Activated naive CD4-positive, alpha-beta T cell (primary cell): ENCODE measurements around the gene STARD4.

ENCODE experiments used
- DNase-seq, 4 experiments: peaks; one replicate each; lab custom pipeline; 2025; lab: John Stamatoyannopoulos, UW

The STARD4 gene

DNA sequence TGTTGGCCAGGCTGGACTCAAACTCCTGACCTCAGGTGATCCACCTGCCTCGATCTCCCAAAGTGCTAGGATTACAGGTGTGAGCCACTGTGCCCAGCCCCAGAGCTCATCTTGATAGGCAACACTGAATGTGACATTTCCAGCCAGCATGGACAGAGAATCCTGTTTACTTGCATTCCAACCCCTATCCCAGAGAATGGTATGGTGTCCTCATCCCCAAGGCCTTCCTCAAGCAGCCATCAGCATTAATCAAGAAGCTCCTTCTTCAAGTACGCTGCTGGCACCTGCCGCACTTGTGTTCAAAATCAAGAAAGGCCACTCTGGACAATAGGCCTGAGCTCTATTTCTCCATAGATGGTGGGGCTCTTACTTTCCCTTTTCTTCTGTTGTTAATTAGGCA, 40.2 kb downstream of the STARD4 start:
- no peak for DNase-seq

DNA sequence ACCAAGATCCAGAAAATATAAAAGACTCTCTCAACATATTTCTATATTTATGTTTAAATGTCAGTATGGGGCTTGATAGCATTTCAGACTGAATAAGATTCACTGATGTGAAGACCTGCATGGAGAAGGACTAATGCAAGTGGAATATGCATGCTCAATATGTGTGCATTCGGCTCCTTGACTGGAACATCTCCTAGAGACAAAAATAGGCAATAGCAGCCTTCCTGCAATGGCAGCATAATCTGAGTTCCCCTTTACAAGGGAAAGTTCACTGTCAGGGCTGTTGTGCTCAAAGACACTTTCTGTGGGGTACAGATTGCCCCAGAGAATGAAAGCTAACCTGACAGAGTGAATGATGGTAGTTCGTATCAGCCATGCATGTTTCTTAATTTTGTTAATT, 42.4 kb downstream of the STARD4 start:
- no peak for DNase-seq

DNA sequence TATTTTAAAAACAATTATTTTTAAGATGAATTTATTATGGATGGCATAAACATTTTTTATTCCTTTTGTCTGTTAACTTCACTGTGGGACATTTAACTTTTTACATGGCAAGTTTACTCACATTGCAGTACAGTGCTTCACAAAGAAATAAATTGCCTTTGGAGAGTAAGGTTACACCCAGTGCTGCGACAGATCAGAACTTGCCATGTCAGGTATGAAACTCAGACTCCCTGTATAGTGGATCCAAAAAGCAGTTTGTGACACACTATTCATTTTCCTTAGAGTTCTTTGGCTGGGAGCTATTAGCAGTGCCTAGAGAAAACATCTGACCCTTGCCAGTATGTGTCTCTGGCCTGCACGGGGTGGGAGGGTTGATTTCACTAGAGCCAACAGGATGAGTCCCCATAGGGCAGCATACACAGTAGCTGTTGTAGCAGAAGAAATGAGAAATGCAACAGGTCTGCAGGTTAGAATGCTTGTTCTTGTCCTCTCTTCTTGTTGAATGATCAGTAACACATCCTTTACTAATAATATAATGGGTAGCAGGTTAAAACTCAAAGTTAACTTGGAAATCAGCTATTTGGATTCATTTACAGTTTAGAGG, 42.9 kb downstream of the STARD4 start:
- no peak for DNase-seq

DNA sequence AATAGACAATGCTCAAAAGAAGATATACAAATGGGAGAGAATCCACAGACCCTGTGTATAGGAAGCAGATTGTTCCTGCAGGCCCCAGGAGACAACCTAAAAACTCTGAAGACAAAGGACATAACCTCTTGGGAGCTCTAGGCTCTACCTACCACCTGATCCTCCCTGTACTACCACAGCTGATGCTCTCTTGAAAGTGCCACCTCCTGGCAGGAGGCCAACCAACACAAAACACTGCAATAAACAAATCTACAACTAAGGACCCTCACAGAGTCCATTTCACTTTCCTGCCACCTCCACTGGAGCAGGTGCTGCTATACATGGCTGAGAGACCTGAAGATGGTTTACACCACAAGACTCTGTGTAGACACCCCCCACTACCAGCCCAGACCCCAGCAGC, 49.0 kb downstream of the STARD4 start:
- no peak for DNase-seq

DNA sequence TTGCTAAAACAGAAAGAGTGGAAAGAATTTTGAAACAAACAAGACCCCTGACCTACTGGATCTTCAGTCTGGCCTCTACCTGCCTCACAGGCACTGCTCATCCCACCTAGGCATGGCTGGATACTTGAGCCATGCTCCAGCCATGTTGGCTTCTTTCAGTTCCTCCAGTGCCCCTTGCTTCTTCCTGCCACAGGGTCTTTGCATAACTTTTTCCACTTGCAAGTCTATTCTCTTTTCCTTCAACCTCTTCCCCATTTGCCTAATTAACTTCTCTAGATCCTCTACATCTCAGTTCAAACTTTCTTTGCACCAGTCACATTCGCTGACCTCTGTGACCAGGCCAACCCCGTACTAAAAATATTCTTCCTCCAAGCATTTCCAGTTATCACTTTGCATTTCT, 50.4 kb downstream of the STARD4 start:
- DNase-seq = no peak

DNA sequence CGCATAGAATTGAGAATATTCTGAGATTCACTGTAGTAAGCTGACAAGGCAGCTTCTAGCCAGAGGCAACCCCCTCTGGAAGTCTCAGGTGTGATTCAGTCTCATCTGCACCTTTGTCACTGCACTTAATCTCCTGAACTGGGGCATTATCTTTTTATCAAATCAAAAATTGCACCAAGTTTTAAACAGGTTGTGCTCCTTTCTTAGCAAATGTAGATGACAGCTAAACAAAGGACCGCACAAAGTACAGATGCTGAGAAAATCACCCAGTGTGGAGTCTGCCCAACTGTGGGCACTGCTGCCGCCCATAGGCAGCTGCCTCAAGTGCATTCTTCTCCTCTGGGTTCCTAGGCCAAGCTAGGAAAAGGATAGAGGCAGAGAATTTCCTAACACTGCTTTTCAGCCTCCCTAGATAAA, 51.1 kb downstream of the STARD4 start:
- no peak for DNase-seq

DNA sequence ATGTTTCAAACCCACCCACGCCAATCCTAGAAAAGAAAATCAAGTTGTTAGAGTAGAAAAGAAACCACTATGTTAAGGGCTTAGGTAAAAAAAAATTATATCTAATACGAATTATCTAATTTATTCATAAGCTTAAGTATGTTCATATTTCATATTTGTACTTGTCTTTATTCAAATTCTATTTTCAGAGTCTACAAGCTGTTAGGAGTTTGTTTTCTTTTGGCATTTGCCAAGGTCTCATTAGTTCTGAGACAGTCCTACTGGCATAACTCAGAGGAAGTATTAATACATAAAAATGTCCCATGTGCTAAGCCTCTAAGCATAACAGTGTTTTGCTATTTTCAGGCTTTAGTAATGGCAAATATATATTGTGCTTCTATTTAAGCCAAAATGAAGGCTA, 57.6 kb downstream of the STARD4 start:
- no peak for DNase-seq

DNA sequence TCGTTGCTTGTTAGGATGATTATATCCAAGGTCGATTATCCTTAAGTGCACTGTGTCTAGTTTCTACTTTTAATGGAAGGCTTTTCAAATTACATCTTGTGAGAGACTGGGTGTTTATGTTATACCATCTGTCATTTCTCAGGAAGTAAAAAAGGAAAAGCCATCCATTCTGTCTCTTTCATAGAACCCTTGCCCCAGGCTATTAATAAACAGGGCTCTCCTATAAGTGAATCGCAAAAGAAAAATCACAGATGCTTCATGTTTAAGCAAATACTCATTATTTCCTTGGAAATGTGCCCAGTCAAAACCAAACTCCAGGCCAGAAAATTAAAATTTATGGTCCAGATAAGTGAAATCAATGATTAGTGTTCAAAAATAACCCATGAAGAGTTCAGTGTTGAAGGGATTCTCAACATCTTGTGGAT, 58.1 kb downstream of the STARD4 start:
- no peak for DNase-seq

DNA sequence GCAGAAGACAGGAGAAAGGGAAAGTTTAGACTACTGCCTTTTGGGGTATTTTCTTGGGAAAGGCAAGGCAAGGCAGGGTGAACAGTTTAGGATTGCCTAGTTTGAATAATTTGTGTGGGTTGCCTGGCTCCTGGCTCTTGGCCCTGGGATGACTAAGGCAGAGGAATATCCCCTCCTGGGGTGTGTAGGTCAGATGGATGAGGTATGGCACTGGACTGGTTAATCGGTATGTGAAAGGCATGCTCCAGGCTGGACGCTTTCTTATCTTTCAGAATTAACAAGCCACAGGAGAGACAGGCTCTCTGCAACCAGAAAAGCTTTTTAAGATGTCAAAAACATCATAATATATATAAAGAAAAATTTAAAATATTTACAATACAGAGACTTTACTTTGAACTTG, 58.6 kb downstream of the STARD4 start:
- no peak for DNase-seq

DNA sequence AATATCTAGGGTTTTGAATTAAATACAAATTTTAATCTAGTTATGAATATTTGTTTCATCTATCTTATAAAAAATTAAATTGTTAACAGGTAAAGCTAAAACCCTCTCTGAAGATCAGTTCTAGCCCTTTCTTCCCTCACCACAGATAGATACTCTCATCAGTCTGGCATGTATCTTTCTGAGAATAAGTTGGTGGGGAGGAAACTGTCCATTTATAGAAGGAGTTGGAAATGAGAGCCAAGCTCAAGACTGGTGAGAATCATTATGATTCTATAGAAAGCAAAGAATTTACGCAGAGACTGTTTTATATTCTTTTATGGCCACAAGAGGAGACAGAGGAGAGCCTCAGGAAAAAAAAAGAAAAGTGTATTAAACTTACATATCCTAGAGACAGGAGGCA, 59.0 kb downstream of the STARD4 start:
- no peak for DNase-seq

DNA sequence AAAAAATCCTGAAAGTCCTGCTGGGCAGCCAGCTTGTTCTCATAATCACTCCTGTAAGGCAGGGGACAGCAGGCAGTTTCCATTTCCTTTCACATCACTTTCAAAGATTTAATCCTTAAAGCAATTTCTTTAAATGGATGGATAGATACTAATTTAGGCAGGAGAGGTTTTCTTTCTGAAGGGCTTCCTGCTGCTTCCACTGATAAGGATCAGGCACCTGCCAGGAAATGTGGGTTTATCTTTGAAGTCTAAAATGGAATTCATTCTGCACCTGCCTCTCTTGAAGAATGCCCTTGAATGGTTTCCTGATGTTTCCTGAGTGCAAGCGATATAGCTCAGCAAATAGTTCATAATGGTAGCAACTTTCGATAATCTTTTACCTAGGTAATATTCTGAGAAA, 64.5 kb downstream of the STARD4 start:
- no peak for DNase-seq

DNA sequence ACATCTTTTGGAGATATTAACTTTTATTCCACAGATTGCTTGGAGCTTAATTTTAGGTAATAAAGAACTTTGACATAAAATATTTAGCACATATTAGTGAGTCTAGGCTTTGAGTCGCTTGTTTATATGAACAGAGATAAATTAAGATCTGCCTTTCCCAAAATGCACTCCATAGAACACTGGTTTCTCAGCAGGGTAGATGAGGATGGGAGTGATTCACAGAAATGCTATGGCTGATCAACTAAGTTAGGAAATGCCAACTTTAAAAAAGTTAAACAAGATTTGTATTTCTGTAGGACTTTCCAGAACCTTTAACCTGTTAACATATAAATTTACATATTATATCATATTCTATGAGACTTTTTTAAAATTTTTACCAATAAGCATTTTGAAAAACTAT, 65.2 kb downstream of the STARD4 start:
- no peak for DNase-seq
